Colonic mucosa (tissue), 4 donors: ENCODE data around the gene OPTC. TPM values are rescaled to one million over a fixed set of nuclear protein-coding genes. Genes with fewer than 3 reads are reported as not detected.

ENCODE experiments used
- DNase-seq: peaks from one replicate; pipeline ENCODE4 v3.0.0-alpha.2; 2020
- H3K27ac ChIP-seq: fragments of 200-600 bp; one replicate; pipeline ENCODE4 v1.8.0; 2021
- H3K27me3 ChIP-seq: fragments of 200-600 bp; one replicate; pipeline ENCODE4 v1.8.0; 2021
- H3K36me3 ChIP-seq: fragments of 200-600 bp; one replicate; pipeline ENCODE4 v1.8.0; 2021
- H3K4me1 ChIP-seq: fragments of 200-600 bp; one replicate; pipeline ENCODE4 v1.8.0; 2021; ENCODE audit warnings: mild to moderate bottlenecking
- H3K4me3 ChIP-seq: fragments of 200-600 bp; one replicate; pipeline ENCODE4 v1.8.0; 2021
- H3K9ac ChIP-seq, 2 donors: one replicate each; pipeline ENCODE4 v1.7.0; 2013; ENCODE audit warnings: control low read depth in 2 of 2, low read depth in 2 of 2, low read length in 2 of 2
- H3K9me3 ChIP-seq: fragments of 200-600 bp; one replicate; pipeline ENCODE4 v1.8.0; 2021
- intact Hi-C: fragments of 100-400 bp; cut with DNase I; formaldehyde crosslinking; loops from one replicate; pipeline ENCODE4 v1.14.1; 2022
- total RNA-seq, 2 donors: library from RNA; stranded (reverse); fragmentation: NEBNext Ultra II Directional in 1 of 2; extraction: Animal tissue kit (Norgen Biotek cat#: 25700) in 1 of 2; gene quantifications; one replicate each; pipeline ENCODE4 v1.2.1, GENCODE V29; 2021
- TF ChIP-seq, protein P1 (sequence below): fragments of 200-600 bp; IDR thresholded peaks from one replicate; pipeline ENCODE4 v1.8.0; 2022; ENCODE audit warnings: antibody characterized with exemption, mild to moderate bottlenecking
- donor health status: healthy.
- donor health status: DM: no; HTN: no; CAD: no.
- donor health status: DM: no; HTN: no; CAD: no.

Gene OPTC
- total RNA-seq, 2 donors from 2014 or later: not detected

GRCh38 chr1:203550846-203551245 lies 56.9 kb downstream of the OPTC start:
- no peak overlapping the region for H3K27ac ChIP-seq
- no peak for DNase-seq
- H3K9me3 ChIP-seq: no peaks in the 10 kb centered on the region
- H3K4me3 ChIP-seq: no peak overlapping the region
- no peak overlapping the region for H3K9ac ChIP-seq
- H3K4me1 ChIP-seq: no peaks in the 10 kb centered on the region
- TF ChIP-seq, protein P1, sequence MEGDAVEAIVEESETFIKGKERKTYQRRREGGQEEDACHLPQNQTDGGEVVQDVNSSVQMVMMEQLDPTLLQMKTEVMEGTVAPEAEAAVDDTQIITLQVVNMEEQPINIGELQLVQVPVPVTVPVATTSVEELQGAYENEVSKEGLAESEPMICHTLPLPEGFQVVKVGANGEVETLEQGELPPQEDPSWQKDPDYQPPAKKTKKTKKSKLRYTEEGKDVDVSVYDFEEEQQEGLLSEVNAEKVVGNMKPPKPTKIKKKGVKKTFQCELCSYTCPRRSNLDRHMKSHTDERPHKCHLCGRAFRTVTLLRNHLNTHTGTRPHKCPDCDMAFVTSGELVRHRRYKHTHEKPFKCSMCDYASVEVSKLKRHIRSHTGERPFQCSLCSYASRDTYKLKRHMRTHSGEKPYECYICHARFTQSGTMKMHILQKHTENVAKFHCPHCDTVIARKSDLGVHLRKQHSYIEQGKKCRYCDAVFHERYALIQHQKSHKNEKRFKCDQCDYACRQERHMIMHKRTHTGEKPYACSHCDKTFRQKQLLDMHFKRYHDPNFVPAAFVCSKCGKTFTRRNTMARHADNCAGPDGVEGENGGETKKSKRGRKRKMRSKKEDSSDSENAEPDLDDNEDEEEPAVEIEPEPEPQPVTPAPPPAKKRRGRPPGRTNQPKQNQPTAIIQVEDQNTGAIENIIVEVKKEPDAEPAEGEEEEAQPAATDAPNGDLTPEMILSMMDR: no peak
- H3K27me3 ChIP-seq: no peaks in the 10 kb centered on the region
- intact Hi-C loops: no loop called here
- no peaks in the 10 kb centered on the region for H3K36me3 ChIP-seq

- TF ChIP-seq, protein P1: no peak
- intact Hi-C loops: no loop called here
These were observed 57.6 kb downstream of the OPTC start for GRCh38 chr1:203551550-203551949.

DNA sequence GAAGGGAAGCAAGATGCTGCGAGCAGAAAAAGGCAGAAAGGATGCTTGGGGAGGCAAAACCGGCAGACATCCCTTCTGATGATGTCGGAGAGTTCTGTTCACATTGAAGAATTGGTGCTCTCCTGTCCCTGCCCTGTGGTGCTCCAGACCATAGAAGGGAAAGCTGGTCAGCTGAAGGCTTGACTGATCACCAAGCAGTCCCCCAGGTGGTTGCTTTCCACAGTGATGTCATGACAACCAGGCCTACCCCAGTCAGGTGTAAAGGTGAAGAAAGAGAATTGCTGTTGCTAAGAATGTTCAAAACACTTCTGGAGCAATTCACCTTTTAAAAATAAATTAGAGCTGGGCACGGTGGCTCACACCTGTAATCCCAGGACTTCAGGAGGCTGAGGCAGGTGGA lies 59.5 kb downstream of the OPTC start:
- Histone ChIP-seq H3K27ac (no peak overlapping the region), H3K4me3 (no peak overlapping the region)

More at GRCh38 chr1:203551550-203551949, 57.6 kb downstream of the OPTC start:
- no peaks in the 10 kb centered on the region for H3K9me3 ChIP-seq
- no peak for DNase-seq
- no peaks in the 10 kb centered on the region for H3K27me3 ChIP-seq
- no peaks in the 10 kb centered on the region for H3K4me1 ChIP-seq
- H3K9ac ChIP-seq: no peak overlapping the region
- H3K4me3 ChIP-seq: no peak overlapping the region
- H3K36me3 ChIP-seq: no peaks in the 10 kb centered on the region
- H3K27ac ChIP-seq: no peak overlapping the region

DNA sequence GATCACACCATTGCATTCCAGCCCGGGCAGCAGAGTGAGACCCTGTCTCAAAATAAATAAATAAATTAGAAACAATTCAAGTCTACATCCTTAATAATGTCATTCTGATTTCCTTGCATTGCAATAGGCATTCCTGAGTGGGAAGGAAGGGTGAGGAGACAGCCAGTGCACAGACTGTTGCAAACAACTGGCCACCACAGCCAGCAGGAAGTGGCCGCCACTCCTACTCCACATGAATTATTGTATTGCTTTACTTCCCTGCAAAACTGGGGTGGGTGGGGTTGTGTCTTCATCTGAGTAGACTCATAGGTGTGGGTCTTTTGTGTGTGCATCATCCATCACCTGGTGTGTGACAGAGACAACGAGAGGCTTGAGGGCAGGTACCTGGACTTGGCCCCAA lies 60.1 kb downstream of the OPTC start:
- TF ChIP-seq, protein P1: no peak
- H3K4me1 ChIP-seq: no peaks in the 10 kb centered on the region
- no peaks in the 10 kb centered on the region for H3K9me3 ChIP-seq
- no peaks in the 10 kb centered on the region for H3K36me3 ChIP-seq
- H3K4me3 ChIP-seq: no peak overlapping the region
- H3K9ac ChIP-seq: no peak overlapping the region
- H3K27me3 ChIP-seq: no peaks in the 10 kb centered on the region
- H3K27ac ChIP-seq: no peak overlapping the region
- DNase-seq: no peak
- intact Hi-C loops: no loop called here

More for the DNA sequence above, 59.5 kb downstream of the OPTC start:
- TF ChIP-seq, protein P1: no peak
- no peak for DNase-seq
- H3K4me1 ChIP-seq: no peaks in the 10 kb centered on the region
- intact Hi-C loops: no loop called here
- H3K27me3 ChIP-seq: no peaks in the 10 kb centered on the region
- H3K36me3 ChIP-seq: no peaks in the 10 kb centered on the region
- no peak overlapping the region for H3K9ac ChIP-seq
- no peaks in the 10 kb centered on the region for H3K9me3 ChIP-seq

- DNase-seq: no peak
- H3K36me3 ChIP-seq: no peaks in the 10 kb centered on the region
- H3K4me3 ChIP-seq: no peak overlapping the region
- no peaks in the 10 kb centered on the region for H3K4me1 ChIP-seq
- no peak overlapping the region for H3K9ac ChIP-seq
- peak overlapping the region; percentile 2 for H3K27ac ChIP-seq
- intact Hi-C loops: no loop called here
- TF ChIP-seq, protein P1: no peak
- H3K9me3 ChIP-seq: no peaks in the 10 kb centered on the region
- no peaks in the 10 kb centered on the region for H3K27me3 ChIP-seq
These were observed 61.1 kb downstream of the OPTC start for GRCh38 chr1:203555076-203555475.
